ENCODE results near the gene PRR11. TPM values are rescaled to one million over a fixed set of nuclear protein-coding genes. Genes with fewer than 3 reads are reported as not detected.

The PRR11 gene
- total RNA-seq, 1 donor from 2014 or later: 15.2 TPM

- TF ChIP-seq CTCF (IDR thresholded peaks at IDR 0.05; ENCODE audit: unreplicated experiment): no peak
- Mint-ChIP-seq H3K27ac (no peak overlapping the region), H3K27me3 (ENCODE audit: low read depth) (no peaks in the 10 kb centered on the region), H3K9me3 (no peaks in the 10 kb centered on the region), H3K36me3 (no peaks in the 10 kb centered on the region), H3K4me1 (peaks cover 29% of the 10 kb centered on the region), H3K4me3 (no peak overlapping the region)
- DNase-seq (ENCODE audit: low spot score in 2 of 2, unreplicated experiment in 2 of 2): no peak
Observed at GRCh38 chr17:59152925-59153324, 2.6 kb upstream of the PRR11 start.

GRCh38 chr17:59154292-59154720, 1.2 kb upstream of the PRR11 start:
- TF ChIP-seq CTCF (IDR thresholded peaks at IDR 0.05; ENCODE audit: unreplicated experiment): no peak
- Mint-ChIP-seq H3K27ac (no peak overlapping the region), H3K4me1 (peaks cover 31% of the 10 kb centered on the region), H3K4me3 (no peak overlapping the region), H3K9me3 (no peaks in the 10 kb centered on the region), H3K36me3 (no peaks in the 10 kb centered on the region), H3K27me3 (ENCODE audit: low read depth) (no peaks in the 10 kb centered on the region)
- DNase-seq (ENCODE audit: low spot score in 2 of 2, unreplicated experiment in 2 of 2): peak; percentile 37 to 67

- Mint-ChIP-seq H3K4me1 (peaks cover 31% of the 10 kb centered on the region), H3K4me3 (no peak within 1 kb of the TSS), H3K36me3 (no peaks in the 10 kb centered on the region), H3K9me3 (no peaks in the 10 kb centered on the region), H3K27ac (no peak within 1 kb of the TSS), H3K27me3 (ENCODE audit: low read depth) (no peaks in the 10 kb centered on the region)
- TF ChIP-seq CTCF (IDR thresholded peaks at IDR 0.05; ENCODE audit: unreplicated experiment): no peak
- DNase-seq (ENCODE audit: low spot score in 2 of 2, unreplicated experiment in 2 of 2): peak; percentile 93 to 97
Observed at GRCh38 chr17:59154721-59155438, 666 bp upstream of the PRR11 start, which contains the start of gene SKA2. Gene SKA2, minus strand, starts transcription at chr17:59155186. Its CDS starts 23 bp downstream, at chr17:59155163.

GRCh38 chr17:59160157-59161025, 4.8 kb downstream of the PRR11 start:
- H3K27ac Mint-ChIP-seq: no peak overlapping the region
- no peak overlapping the region for H3K4me3 Mint-ChIP-seq
- TF ChIP-seq CTCF (IDR thresholded peaks at IDR 0.05; ENCODE audit: unreplicated experiment): no peak
- peaks cover 4% of the 10 kb centered on the region for H3K4me1 Mint-ChIP-seq
- H3K9me3 Mint-ChIP-seq: no peaks in the 10 kb centered on the region
- no peaks in the 10 kb centered on the region for H3K27me3 Mint-ChIP-seq (ENCODE audit: low read depth)
- no peak for DNase-seq (ENCODE audit: low spot score in 2 of 2, unreplicated experiment in 2 of 2)
- H3K36me3 Mint-ChIP-seq: no peaks in the 10 kb centered on the region

GRCh38 chr17:59161477-59161876, 5.9 kb downstream of the PRR11 start:
- Mint-ChIP-seq H3K27ac (no peak overlapping the region), H3K4me3 (no peak overlapping the region), H3K27me3 (ENCODE audit: low read depth) (no peaks in the 10 kb centered on the region), H3K9me3 (no peaks in the 10 kb centered on the region), H3K4me1 (peaks cover 4% of the 10 kb centered on the region), H3K36me3 (no peaks in the 10 kb centered on the region)
- no peak for DNase-seq (ENCODE audit: low spot score in 2 of 2, unreplicated experiment in 2 of 2)
- no peak for TF ChIP-seq CTCF (IDR thresholded peaks at IDR 0.05; ENCODE audit: unreplicated experiment)

Measured in mesothelial cell of epicardium (in vitro differentiated cells).